ENCODE measurements around the gene AHRR.
"Not testable (repeated sequence)": the region's sequence is repeated elsewhere in the genome, so short reads cannot be mapped to it uniquely, and the experiment has no call there.

AHRR gene

GRCh38 chr5:306011-306805 lies 15.3 kb upstream of the AHRR start:
- no peak for DNase-seq

GRCh38 chr5:307306-307705 lies 14.2 kb upstream of the AHRR start:
- no peak for DNase-seq

- DNase-seq, result no peak
These were observed 13.5 kb upstream of the AHRR start for GRCh38 chr5:307794-308579.

GRCh38 chr5:308672-309271 lies 12.7 kb upstream of the AHRR start:
- peak; percentile 53 for DNase-seq

- not testable (repeated sequence) for DNase-seq
These were observed 11.7 kb upstream of the AHRR start for GRCh38 chr5:309831-310230.

- no peak for DNase-seq
These were observed 11.0 kb upstream of the AHRR start for GRCh38 chr5:310516-310915.

- no peak for DNase-seq
These were observed 10.5 kb upstream of the AHRR start for GRCh38 chr5:310941-311434.

- no peak for DNase-seq
These were observed 9.6 kb upstream of the AHRR start for GRCh38 chr5:311963-312362.

GRCh38 chr5:312845-313244 lies 8.7 kb upstream of the AHRR start:
- DNase-seq, result no peak

- DNase-seq, result no peak
These were observed 8.2 kb upstream of the AHRR start for GRCh38 chr5:313265-313664.

- DNase-seq, result no peak
These were observed 7.6 kb upstream of the AHRR start for GRCh38 chr5:313806-314376.

GRCh38 chr5:314676-315487 lies 6.6 kb upstream of the AHRR start:
- DNase-seq, result no peak

- no peak for DNase-seq
These were observed 5.9 kb upstream of the AHRR start for GRCh38 chr5:315488-316209.

GRCh38 chr5:316210-317085 lies 5.1 kb upstream of the AHRR start:
- no peak for DNase-seq

- DNase-seq, result peak; percentile 86
These were observed 4.3 kb upstream of the AHRR start for GRCh38 chr5:317086-317811.

- no peak for DNase-seq
These were observed 3.1 kb upstream of the AHRR start for GRCh38 chr5:318341-318897.

GRCh38 chr5:318931-319601 lies 2.4 kb upstream of the AHRR start:
- no peak for DNase-seq

GRCh38 chr5:320524-321229 lies 837 bp upstream of the AHRR start:
- peak; percentile 44 for DNase-seq

Measured in eye (tissue), 1 donor.